Neural progenitor cell (in vitro differentiated cells): ENCODE results near the gene CPT1A. TPM values are rescaled to one million over a fixed set of nuclear protein-coding genes. Genes with fewer than 3 reads are reported as not detected.

Experiments used
- DNase-seq: peaks from one replicate; pipeline ENCODE4 v3.0.0-alpha.2; 2016; ENCODE audit warnings: low spot score
- H2AFZ ChIP-seq: fragments of 200-600 bp; sonication (generic); replicated peaks from 2 replicates; pipeline ENCODE4 v1.6.1; 2016; ENCODE audit warnings: antibody characterized with exemption
- H3F3A ChIP-seq: fragments of 200-600 bp; sonication (generic); 2 replicates; pipeline ENCODE4 v1.6.1; 2016; ENCODE audit warnings: antibody characterized with exemption, low read depth
- H3K27ac ChIP-seq: fragments of 200-600 bp; sonication (generic); 2 replicates; pipeline ENCODE4 v1.5.1; 2016; ENCODE audit warnings: mild to moderate bottlenecking
- H3K27me3 ChIP-seq: fragments of 200-600 bp; sonication (generic); 2 replicates; pipeline ENCODE4 v1.6.1; 2016; ENCODE audit warnings: mild to moderate bottlenecking, moderate library complexity
- H3K36me3 ChIP-seq: fragments of 200-600 bp; sonication (generic); 2 replicates; pipeline ENCODE4 v1.5.1; 2016
- H3K4me1 ChIP-seq: fragments of 200-600 bp; sonication (generic); 2 replicates; pipeline ENCODE4 v1.6.1; 2016; ENCODE audit warnings: mixed run types
- H3K4me2 ChIP-seq: fragments of 200-600 bp; sonication (generic); 2 replicates; pipeline ENCODE4 v1.6.1; 2016
- H3K4me3 ChIP-seq: fragments of 200-600 bp; sonication (generic); 2 replicates; pipeline ENCODE4 v1.5.1; 2016
- H3K79me2 ChIP-seq: fragments of 200-600 bp; sonication (generic); 2 replicates; pipeline ENCODE4 v1.6.1; 2016; ENCODE audit warnings: low read depth
- H3K9ac ChIP-seq: fragments of 200-600 bp; sonication (generic); 2 replicates; pipeline ENCODE4 v1.6.1; 2016
- H3K9me3 ChIP-seq: fragments of 200-600 bp; sonication (generic); 2 replicates; pipeline ENCODE4 v1.5.1; 2016; ENCODE audit warnings: low read depth
- H4K20me1 ChIP-seq: fragments of 200-600 bp; sonication (generic); 2 replicates; pipeline ENCODE4 v1.6.1; 2016; ENCODE audit warnings: low read depth
- H3K27ac Mint-ChIP-seq: 3 replicates; pipeline ENCODE4 v1.8.0; 2021; ENCODE audit warnings: mixed read lengths
- H3K27me3 Mint-ChIP-seq: 2 replicates; pipeline ENCODE4 v1.8.0; 2022; ENCODE audit warnings: low read depth, mild to moderate bottlenecking, inconsistent platforms, moderate library complexity, mixed read lengths; ENCODE audit not compliant: insufficient read depth
- H3K36me3 Mint-ChIP-seq: 3 replicates; pipeline ENCODE4 v1.8.0; 2021; ENCODE audit warnings: mixed read lengths
- H3K4me1 Mint-ChIP-seq: 3 replicates; pipeline ENCODE4 v1.8.0; 2021; ENCODE audit warnings: mixed read lengths
- H3K4me3 Mint-ChIP-seq: 3 replicates; pipeline ENCODE4 v1.8.0; 2021; ENCODE audit warnings: mild to moderate bottlenecking, moderate library complexity, mixed read lengths
- H3K9me3 Mint-ChIP-seq: 3 replicates; pipeline ENCODE4 v1.8.0; 2020; ENCODE audit warnings: mixed read lengths
- EZH2 ChIP-seq: fragments of 200-600 bp; sonication (generic); IDR thresholded peaks from 2 replicates; pipeline ENCODE4 v1.6.1; 2017; ENCODE audit warnings: antibody characterized with exemption, mild to moderate bottlenecking, moderate library complexity
- EZH2phosphoT487 ChIP-seq: fragments of 200-600 bp; sonication (generic); IDR thresholded peaks from 2 replicates; pipeline ENCODE4 v1.6.1; 2017; ENCODE audit warnings: antibody characterized with exemption
- total RNA-seq: library from RNA; depleted of rRNA; stranded (reverse); fragments of >200 nt; gene quantifications from 2 replicates; pipeline ENCODE4 v1.2.3, GENCODE V29; 2015; ENCODE audit warnings: low replicate concordance
- TF ChIP-seq, protein P1 (sequence below): fragments of 200-600 bp; sonication (generic); IDR thresholded peaks from 2 replicates; pipeline ENCODE4 v1.5.1; 2017; ENCODE audit warnings: antibody characterized with exemption, mild to moderate bottlenecking

Gene CPT1A
- total RNA-seq, 1 donor from 2014 or later, result 0.64 TPM

DNA sequence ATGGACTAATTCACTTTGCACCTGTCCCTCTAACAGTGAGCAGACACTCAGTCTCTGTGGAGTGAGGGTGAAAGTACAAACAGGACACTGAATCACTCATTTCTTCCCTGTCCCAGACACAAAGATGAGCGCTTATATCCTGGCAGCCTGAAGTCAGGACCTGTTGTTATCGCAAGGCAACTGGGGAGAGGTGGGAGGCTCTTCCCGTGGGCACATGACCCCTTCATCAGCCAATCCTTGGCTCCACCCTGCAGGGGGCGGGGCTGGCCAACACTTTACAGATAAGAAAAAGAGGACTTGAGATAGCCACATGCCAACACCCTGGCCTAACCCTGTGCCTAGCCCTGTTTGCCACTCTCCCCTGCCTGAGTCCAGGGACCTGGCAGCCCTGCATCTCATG lies 60.9 kb downstream of the CPT1A start:
- peak; percentile 50 for DNase-seq
- H4K20me1 ChIP-seq, result no peaks in the 10 kb centered on the region
- no peak overlapping the region for H3K4me2 ChIP-seq
- H3K36me3 ChIP-seq, result no peaks in the 10 kb centered on the region
- no peaks in the 10 kb centered on the region for H3F3A ChIP-seq
- no peaks in the 10 kb centered on the region for H3K9me3 ChIP-seq
- no peaks in the 10 kb centered on the region for H3K27me3 ChIP-seq
- no peaks in the 10 kb centered on the region for H3K79me2 ChIP-seq
- Mint-ChIP-seq H3K9me3 (no peaks in the 10 kb centered on the region), H3K4me3 (no peak overlapping the region), H3K27me3 (peaks cover 3% of the 10 kb centered on the region), H3K27ac (peak overlapping the region; percentile 58), H3K36me3 (no peaks in the 10 kb centered on the region), H3K4me1 (peaks cover 8% of the 10 kb centered on the region)
- no peak overlapping the region for H3K9ac ChIP-seq
- TF ChIP-seq, protein P1, sequence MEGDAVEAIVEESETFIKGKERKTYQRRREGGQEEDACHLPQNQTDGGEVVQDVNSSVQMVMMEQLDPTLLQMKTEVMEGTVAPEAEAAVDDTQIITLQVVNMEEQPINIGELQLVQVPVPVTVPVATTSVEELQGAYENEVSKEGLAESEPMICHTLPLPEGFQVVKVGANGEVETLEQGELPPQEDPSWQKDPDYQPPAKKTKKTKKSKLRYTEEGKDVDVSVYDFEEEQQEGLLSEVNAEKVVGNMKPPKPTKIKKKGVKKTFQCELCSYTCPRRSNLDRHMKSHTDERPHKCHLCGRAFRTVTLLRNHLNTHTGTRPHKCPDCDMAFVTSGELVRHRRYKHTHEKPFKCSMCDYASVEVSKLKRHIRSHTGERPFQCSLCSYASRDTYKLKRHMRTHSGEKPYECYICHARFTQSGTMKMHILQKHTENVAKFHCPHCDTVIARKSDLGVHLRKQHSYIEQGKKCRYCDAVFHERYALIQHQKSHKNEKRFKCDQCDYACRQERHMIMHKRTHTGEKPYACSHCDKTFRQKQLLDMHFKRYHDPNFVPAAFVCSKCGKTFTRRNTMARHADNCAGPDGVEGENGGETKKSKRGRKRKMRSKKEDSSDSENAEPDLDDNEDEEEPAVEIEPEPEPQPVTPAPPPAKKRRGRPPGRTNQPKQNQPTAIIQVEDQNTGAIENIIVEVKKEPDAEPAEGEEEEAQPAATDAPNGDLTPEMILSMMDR, result no peak
- TF ChIP-seq EZH2 (no peak), EZH2phosphoT487 (no peak)
- H2AFZ ChIP-seq, result peak overlapping the region; percentile 94
- H3K27ac ChIP-seq, result no peak overlapping the region
- no peaks in the 10 kb centered on the region for H3K4me1 ChIP-seq
- H3K4me3 ChIP-seq, result no peak overlapping the region

DNA sequence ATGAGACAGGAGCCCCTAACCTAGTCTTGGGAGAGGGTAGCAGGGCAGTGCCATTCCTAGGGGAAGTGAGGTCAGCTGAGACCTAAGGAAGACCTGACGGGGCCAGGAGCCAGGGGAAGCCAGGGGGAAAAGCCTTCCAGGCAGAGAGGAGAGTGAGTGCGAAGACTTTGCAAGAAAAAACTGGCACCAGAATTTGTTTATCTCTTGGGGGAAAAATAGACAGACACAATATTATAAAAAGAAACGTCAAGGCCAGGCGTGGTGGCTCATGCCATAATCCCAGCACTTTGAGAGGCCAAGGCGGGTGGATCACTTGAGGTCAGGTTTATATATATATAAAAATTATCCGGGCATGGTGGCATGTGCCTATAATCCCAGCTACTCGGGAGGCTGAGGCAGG lies 63.5 kb downstream of the CPT1A start:
- H3K36me3 Mint-ChIP-seq, result no peaks in the 10 kb centered on the region
- H3K4me1 Mint-ChIP-seq, result peaks cover 8% of the 10 kb centered on the region
- Histone ChIP-seq H3K36me3 (no peaks in the 10 kb centered on the region), H3K27me3 (no peaks in the 10 kb centered on the region), H3K4me1 (no peaks in the 10 kb centered on the region), H3K79me2 (no peaks in the 10 kb centered on the region), H4K20me1 (no peaks in the 10 kb centered on the region), H3K9ac (no peak overlapping the region), H3F3A (no peaks in the 10 kb centered on the region), H2AFZ (no peak overlapping the region), H3K27ac (no peak overlapping the region), H3K4me3 (no peak overlapping the region), H3K9me3 (no peaks in the 10 kb centered on the region), H3K4me2 (no peak overlapping the region)
- H3K27ac Mint-ChIP-seq, result peak overlapping the region; percentile 3
- TF ChIP-seq EZH2 (no peak), EZH2phosphoT487 (no peak)
- TF ChIP-seq, protein P1, result no peak
- no peaks in the 10 kb centered on the region for H3K9me3 Mint-ChIP-seq
- no peak for DNase-seq
- H3K4me3 Mint-ChIP-seq, result no peak overlapping the region
- H3K27me3 Mint-ChIP-seq, result peaks cover 6% of the 10 kb centered on the region

- peaks cover 8% of the 10 kb centered on the region for H3K4me1 Mint-ChIP-seq
- H3K4me3 Mint-ChIP-seq, result no peak overlapping the region
- Histone ChIP-seq H3K9me3 (no peaks in the 10 kb centered on the region), H3K4me3 (no peak overlapping the region), H3K36me3 (no peaks in the 10 kb centered on the region), H3K27me3 (no peaks in the 10 kb centered on the region), H4K20me1 (no peaks in the 10 kb centered on the region), H3K9ac (no peak overlapping the region), H3K27ac (no peak overlapping the region), H3F3A (no peaks in the 10 kb centered on the region), H2AFZ (no peak overlapping the region), H3K79me2 (no peaks in the 10 kb centered on the region), H3K4me1 (no peaks in the 10 kb centered on the region), H3K4me2 (no peak overlapping the region)
- no peaks in the 10 kb centered on the region for H3K9me3 Mint-ChIP-seq
- no peak for DNase-seq
- no peak overlapping the region for H3K27ac Mint-ChIP-seq
- no peak for TF ChIP-seq EZH2phosphoT487
- TF ChIP-seq EZH2, result no peak
- TF ChIP-seq, protein P1, result no peak
- no peaks in the 10 kb centered on the region for H3K36me3 Mint-ChIP-seq
- peaks cover 9% of the 10 kb centered on the region for H3K27me3 Mint-ChIP-seq
Observed at GRCh38 chr11:68776442-68777235, 65.1 kb downstream of the CPT1A start.
